GM21528 (cell line): ENCODE measurements around the gene TMEM175.

Experiments
- ATAC-seq: cut with Tn5 transposase; IDR thresholded peaks from one replicate; pipeline ENCODE4 v1.9.1; 2021; ENCODE audit warnings: mild to moderate bottlenecking, moderate library complexity; ENCODE audit not compliant: unreplicated experiment, low FRiP score

Gene TMEM175

GRCh38 chr4:986428-986878, 54.2 kb downstream of the TMEM175 start:
- no peak for ATAC-seq

- peak; percentile 76 for ATAC-seq
These were observed 54.8 kb downstream of the TMEM175 start, which contains the start of gene IDUA for GRCh38 chr4:986879-987623. TSS of gene IDUA (plus strand) at chr4:987044. CDS start at chr4:987085, 41 bp downstream.

- ATAC-seq = no peak
These were observed 55.6 kb downstream of the TMEM175 start for GRCh38 chr4:987624-988513.

GRCh38 chr4:988726-989721, 56.8 kb downstream of the TMEM175 start:
- ATAC-seq = no peak

- no peak for ATAC-seq
These were observed 57.6 kb downstream of the TMEM175 start for GRCh38 chr4:989722-990471.

- no peak for ATAC-seq
These were observed 58.6 kb downstream of the TMEM175 start for GRCh38 chr4:990746-991367.

- no peak for ATAC-seq
These were observed 59.4 kb downstream of the TMEM175 start for GRCh38 chr4:991451-992296.

- no peak for ATAC-seq
These were observed 60.2 kb downstream of the TMEM175 start for GRCh38 chr4:992297-993110.

- no peak for ATAC-seq
These were observed 61.1 kb downstream of the TMEM175 start, which contains the start of gene SLC26A1 for GRCh38 chr4:993111-994029. TSS of gene SLC26A1 (minus strand) at chr4:993404. CDS start at chr4:991703, 1,701 bp downstream.

- ATAC-seq = no peak
These were observed 63.2 kb downstream of the TMEM175 start for GRCh38 chr4:995311-996026.

- no peak for ATAC-seq
These were observed 64.1 kb downstream of the TMEM175 start for GRCh38 chr4:996030-996996.

GRCh38 chr4:996997-997374, 64.7 kb downstream of the TMEM175 start:
- ATAC-seq = no peak

GRCh38 chr4:997375-998071, 65.3 kb downstream of the TMEM175 start:
- ATAC-seq = no peak
